HCT116 (cell line): ENCODE measurements around the gene TOR4A. TPM values are rescaled to one million over a fixed set of nuclear protein-coding genes. Genes with fewer than 3 reads are reported as not detected.

Source experiments
- ATAC-seq: fragments of 200-7000 bp; cut with Tn5 transposase; 2 replicates; pipeline ENCODE4 v1.9.1; 2020; ENCODE audit warnings: mild to moderate bottlenecking, moderate library complexity
- BruUV-seq: library from RNA; stranded (reverse); fragments of 400-500 nt; replicated peaks from 2 replicates; lab custom pipeline; 2021; lab: Mats Ljungman, UMichigan
- CTCF ChIA-PET: fragments of 300-600 bp; sonication (Branson Sonifier 250); formaldehyde crosslinking; loops from one replicate; lab custom pipeline; 2021; ENCODE audit warnings: antibody characterized with exemption; lab: Charles Lee
- POLR2A ChIA-PET: fragments of 300-600, 350-600 bp; sonication (Branson Sonifier 250); formaldehyde crosslinking; loops from one replicate; lab custom pipeline; 2021; ENCODE audit warnings: antibody characterized with exemption; lab: Charles Lee
- RAD21 ChIA-PET, 2 experiments: fragments of 300-600 bp; sonication (Branson Sonifier 250); formaldehyde crosslinking; loops; one replicate each; lab custom pipeline; 2023; ENCODE audit warnings: low total read pairs in 2 of 2; ENCODE audit not compliant: uncharacterized antibody in 2 of 2, unreplicated experiment in 2 of 2, low non-redundant PET in 1 of 2; lab: Charles Lee
- DNase-seq: peaks from one replicate; pipeline ENCODE4 v3.0.0-alpha.2; 2010; ENCODE audit warnings: low read depth, low spot score
- H2AFZ ChIP-seq: fragments of 200-600 bp; shearing (Covaris generic), sonication (generic); 2 replicates; pipeline ENCODE4 v1.6.1; 2017; ENCODE audit warnings: low read depth, mixed run types, mixed read lengths, antibody characterized with exemption, low read length; ENCODE audit not compliant: poor library complexity, severe bottlenecking
- H3K27ac ChIP-seq: 2 replicates; pipeline ENCODE4 v1.5.1; 2012; ENCODE audit warnings: low read depth, low read length
- H3K27me3 ChIP-seq: fragments of 200-600 bp; sonication (generic); 2 replicates; pipeline ENCODE4 v1.6.1; 2016; ENCODE audit warnings: mixed run types, low read length, mixed read lengths; ENCODE audit not compliant: insufficient read depth
- H3K36me3 ChIP-seq, 2 experiments: fragments of 200-500 bp in 1 of 2; fragments of 200-600 bp in 1 of 2; sonication (Bioruptor generic) in 1 of 2; sonication (generic) in 1 of 2; 2 replicates each; pipeline versions ENCODE4 v1.5.1 to v1.6.1; 2014 to 2016; ENCODE audit warnings: low read length in 2 of 2, inconsistent platforms in 1 of 2, mixed read lengths in 1 of 2, mixed run types in 1 of 2; ENCODE audit not compliant: insufficient read depth in 2 of 2, control insufficient read depth in 1 of 2
- H3K4me1 ChIP-seq, 2 experiments: fragments of 200-600 bp in 1 of 2; sonication (generic) in 1 of 2; 2 replicates each; pipeline versions ENCODE4 v1.5.1 to v1.6.1; 2012 to 2017; ENCODE audit warnings: low read length in 2 of 2, inconsistent platforms in 1 of 2, mild to moderate bottlenecking in 1 of 2, mixed read lengths in 1 of 2, mixed run types in 1 of 2, moderate library complexity in 1 of 2; ENCODE audit not compliant: insufficient read depth in 2 of 2, control insufficient read depth in 1 of 2
- H3K4me2 ChIP-seq: fragments of 200-600 bp; sonication (generic); 2 replicates; pipeline ENCODE4 v1.6.1; 2017; ENCODE audit warnings: mixed run types, low read length, mixed read lengths
- H3K4me3 ChIP-seq, 2 experiments: fragments of 200-600 bp in 1 of 2; sonication (generic) in 1 of 2; replicated peaks in 1 of 2; 2 replicates each; pipeline ENCODE4 v1.5.1; 2011 to 2016; ENCODE audit warnings: low read length in 2 of 2, control low read depth in 1 of 2, low read depth in 1 of 2, mild to moderate bottlenecking in 1 of 2, mixed read lengths in 1 of 2, mixed run types in 1 of 2
- H3K79me2 ChIP-seq: fragments of 200-600 bp; sonication (generic); 2 replicates; pipeline ENCODE4 v1.6.1; 2017; ENCODE audit warnings: mild to moderate bottlenecking, mixed run types, low read length, moderate library complexity, mixed read lengths; ENCODE audit not compliant: insufficient read depth
- H3K9ac ChIP-seq: fragments of 200-600 bp; sonication (generic); 2 replicates; pipeline ENCODE4 v1.6.1; 2016; ENCODE audit warnings: low read length, mixed read lengths
- H3K9me2 ChIP-seq: fragments of 200-600 bp; sonication (generic), shearing (Covaris generic); 2 replicates; pipeline ENCODE4 v1.6.1; 2017; ENCODE audit warnings: mixed run types, mild to moderate bottlenecking, moderate library complexity; ENCODE audit not compliant: insufficient read depth
- H3K9me3 ChIP-seq, 2 experiments: fragments of 200-500 bp in 1 of 2; fragments of 200-600 bp in 1 of 2; sonication (Bioruptor generic) in 1 of 2; sonication (generic) in 1 of 2; 2 replicates each; pipeline ENCODE4 v1.6.1; 2014 to 2017; ENCODE audit warnings: low read length in 2 of 2, mixed read lengths in 2 of 2, inconsistent platforms in 1 of 2, low read depth in 1 of 2, mild to moderate bottlenecking in 1 of 2, mixed run types in 1 of 2, moderate library complexity in 1 of 2; ENCODE audit not compliant: control insufficient read depth in 1 of 2, insufficient read depth in 1 of 2
- H4K20me1 ChIP-seq: fragments of 200-600 bp; sonication (generic), shearing (Covaris generic); 2 replicates; pipeline ENCODE4 v1.6.1; 2017; ENCODE audit warnings: mixed run types, mild to moderate bottlenecking, moderate library complexity; ENCODE audit not compliant: insufficient read depth
- ATF3 ChIP-seq: IDR thresholded peaks from 2 replicates; pipeline ENCODE4 v1.6.1; 2012
- CBX3 ChIP-seq: IDR thresholded peaks from 2 replicates; pipeline ENCODE4 v1.6.1; 2012; ENCODE audit warnings: low read depth
- EGR1 ChIP-seq: IDR thresholded peaks from 2 replicates; pipeline ENCODE4 v1.6.1; 2012; ENCODE audit warnings: low read depth
- EZH2 ChIP-seq: fragments of 200-600 bp; sonication (generic); IDR thresholded peaks from 2 replicates; pipeline ENCODE4 v1.6.1; 2017; ENCODE audit warnings: antibody characterized with exemption, mixed run types
- EZH2phosphoT487 ChIP-seq: fragments of 200-600 bp; IDR thresholded peaks from 2 replicates; pipeline ENCODE4 v1.6.1; 2018; ENCODE audit warnings: antibody characterized with exemption, borderline replicate concordance
- FOSL1 ChIP-seq: IDR thresholded peaks from 2 replicates; pipeline ENCODE4 v1.6.1; 2012; ENCODE audit warnings: low read depth
- JUND ChIP-seq: IDR thresholded peaks from 2 replicates; pipeline ENCODE4 v1.6.1; 2012
- REST ChIP-seq: IDR thresholded peaks from 2 replicates; pipeline ENCODE4 v1.6.1; 2012; ENCODE audit warnings: low read depth
- SIN3A ChIP-seq: IDR thresholded peaks from 2 replicates; pipeline ENCODE4 v1.6.1; 2012; ENCODE audit warnings: low read depth
- SP1 ChIP-seq: IDR thresholded peaks from 2 replicates; pipeline ENCODE4 v1.6.1; 2012; ENCODE audit warnings: low read depth
- SRF ChIP-seq: IDR thresholded peaks from 2 replicates; pipeline ENCODE4 v1.6.1; 2012; ENCODE audit warnings: low read depth
- TCF7L2 ChIP-seq: IDR thresholded peaks from 2 replicates; pipeline ENCODE4 v1.7.0; 2011; ENCODE audit warnings: borderline replicate concordance, inconsistent platforms; ENCODE audit not compliant: insufficient read depth, insufficient read length; ENCODE audit errors: extremely low read depth
- ZBTB33 ChIP-seq: IDR thresholded peaks from 2 replicates; pipeline ENCODE4 v1.6.1; 2011; ENCODE audit warnings: mild to moderate bottlenecking, low read length, moderate library complexity; ENCODE audit not compliant: insufficient replicate concordance; ENCODE audit errors: extremely low read depth
- ZFX ChIP-seq: fragments of 450-650 bp; IDR thresholded peaks from 2 replicates; pipeline ENCODE4 v1.6.1; 2017
- intact Hi-C: fragments of 100-400 bp; cut with micrococcal nuclease; formaldehyde crosslinking; loops from 2 replicates; pipeline ENCODE4 v1.10.0; 2022
- total RNA-seq: library from RNA; stranded (reverse); gene quantifications from one replicate; pipeline ENCODE4 v1.2.1, GENCODE V29; 2021; ENCODE audit not compliant: unreplicated experiment

TOR4A gene
- total RNA-seq, 1 experiment from 2014 or later = 34.0 TPM

- Histone ChIP-seq H3K27ac (no peak overlapping the region), H4K20me1 (no peaks in the 10 kb centered on the region), H3K4me1 (peaks cover 22 to 51% of the 10 kb centered on the region in 2 experiments), H3K27me3 (no peaks in the 10 kb centered on the region), H2AFZ (no peak overlapping the region), H3K9ac (no peak overlapping the region), H3K9me2 (no peaks in the 10 kb centered on the region), H3K79me2 (no peaks in the 10 kb centered on the region), H3K36me3 (no peaks in the 10 kb centered on the region), H3K4me2 (no peak overlapping the region), H3K9me3 (no peaks in the 10 kb centered on the region), H3K4me3 (no peak overlapping the region)
- ChIA-PET RAD21 (no interaction called here), POLR2A (interaction anchor here (1.4 kb wide), 1 partner anchor 9 kb away, joined by 3 read pairs; no protein-coding TSS in a partner anchor), CTCF (no interaction called here)
- no TSS peak for BruUV-seq
- no peak for TF ChIP-seq SRF
- TF ChIP-seq ATF3 = no peak
- TF ChIP-seq SIN3A = no peak
- no peak for TF ChIP-seq CBX3
- TF ChIP-seq JUND = no peak
- TF ChIP-seq TCF7L2 = no peak
- TF ChIP-seq REST = no peak
- no peak for TF ChIP-seq EGR1
- no peak for TF ChIP-seq EZH2phosphoT487
- TF ChIP-seq SP1 = no peak
- TF ChIP-seq ZBTB33 = no peak
- no peak for TF ChIP-seq EZH2
- no peak for TF ChIP-seq FOSL1
- TF ChIP-seq ZFX = no peak
- intact Hi-C loops = no loop called here
- no peak for ATAC-seq
- no peak for DNase-seq
These were observed 29.3 kb downstream of the TOR4A start for GRCh38 chr9:137306850-137307254.
